Spleen (tissue), 11 donors: ENCODE results near the gene MYH10. TPM values are rescaled to one million over a fixed set of nuclear protein-coding genes. Genes with fewer than 3 reads are reported as not detected.

Experiments
- DNase-seq: peaks from one replicate; pipeline ENCODE4 v3.0.0-alpha.2; 2020
- H3K27ac ChIP-seq, 8 donors: fragments of 200-600 bp; sonication (generic) in 7 of 8; 1 replicate in 4 of 8; 2 replicates in 4 of 8; pipeline versions ENCODE4 v1.5.0 to v1.8.0; 2016 to 2021; ENCODE audit warnings: inconsistent platforms in 4 of 8, mild to moderate bottlenecking in 4 of 8, moderate library complexity in 1 of 8
- H3K27me3 ChIP-seq, 7 donors: fragments of 200-600 bp; sonication (generic) in 6 of 7; replicated peaks in 1 of 7; 1 replicate in 4 of 7; 2 replicates in 3 of 7; pipeline versions ENCODE4 v1.5.0 to v1.8.0; 2016 to 2021; ENCODE audit warnings: inconsistent platforms in 3 of 7, mild to moderate bottlenecking in 1 of 7
- H3K36me3 ChIP-seq, 6 donors: fragments of 200-600 bp; sonication (generic) in 5 of 6; 1 replicate in 4 of 6; 2 replicates in 2 of 6; pipeline versions ENCODE4 v1.5.0 to v1.8.0; 2016 to 2021; ENCODE audit warnings: inconsistent platforms in 2 of 6
- H3K4me1 ChIP-seq, 6 donors: fragments of 200-600 bp; sonication (generic) in 5 of 6; 1 replicate in 3 of 6; 2 replicates in 3 of 6; pipeline versions ENCODE4 v1.5.0 to v1.8.0; 2016 to 2021; ENCODE audit warnings: inconsistent platforms in 3 of 6
- H3K4me3 ChIP-seq, 8 donors: fragments of 200-600 bp; sonication (generic) in 7 of 8; 1 replicate in 4 of 8; 2 replicates in 4 of 8; pipeline versions ENCODE4 v1.5.0 to v1.8.0; 2016 to 2021; ENCODE audit warnings: inconsistent platforms in 4 of 8, mild to moderate bottlenecking in 4 of 8, moderate library complexity in 2 of 8
- H3K9me3 ChIP-seq, 8 donors: fragments of 200-600 bp; sonication (generic) in 7 of 8; 1 replicate in 4 of 8; 2 replicates in 4 of 8; pipeline versions ENCODE4 v1.5.0 to v1.8.0; 2016 to 2021; ENCODE audit warnings: inconsistent platforms in 4 of 8
- CTCF ChIP-seq, 11 experiments: fragments of 200-600 bp in 7 of 11; fragments of 450-650 bp in 4 of 11; sonication (generic) in 4 of 11; IDR thresholded peaks in 8 of 11; conservative IDR thresholded peaks in 3 of 11; 1 replicate in 7 of 11; 2 replicates in 4 of 11; pipeline versions ENCODE4 v1.4.0 to v1.8.0; 2016 to 2021; ENCODE audit warnings: antibody characterized with exemption in 11 of 11, inconsistent platforms in 4 of 11, mild to moderate bottlenecking in 1 of 11
- POLR2A ChIP-seq, 3 donors: fragments of 450-650 bp; IDR thresholded peaks; one replicate each; pipeline ENCODE4 v1.5.1; 2017; ENCODE audit warnings: antibody characterized with exemption in 3 of 3, mild to moderate bottlenecking in 1 of 3
- POLR2AphosphoS5 ChIP-seq, 3 donors: sonication (generic); formaldehyde crosslinking; IDR thresholded peaks; one replicate each; pipeline ENCODE4 v1.5.1; 2017; ENCODE audit warnings: antibody characterized with exemption in 3 of 3
- WGBS, 5 donors: extraction: QIAGEN DNeasy Blood & Tissue Kit in 3 of 5; methylation state at CpG; one replicate each; pipeline versions ENCODE4 v1.1.5 to v1.1.7; 2013 to 2018; 5-methylcytosine and 5-hydroxymethylcytosine counted together
- intact Hi-C: fragments of 100-400 bp; cut with DNase I; formaldehyde crosslinking; loops from one replicate; pipeline ENCODE4 v1.15.0; 2023; ENCODE audit warnings: low total_unique reads
- polyA plus RNA-seq, 3 donors: library from polyadenylated mRNA; stranded (reverse); fragments of 200-250 nt; gene quantifications; one replicate each; pipeline ENCODE4 v1.2.1, GENCODE V29; 2013
- total RNA-seq, 7 donors: library from RNA; depleted of rRNA in 3 of 7; stranded (reverse); fragments of >200 nt in 3 of 7; fragmentation: NEBNext Ultra II Directional in 4 of 7; extraction: Animal tissue kit (Norgen Biotek cat#: 25700) in 4 of 7; gene quantifications; one replicate each; pipeline versions ENCODE4 v1.1.0 to v1.2.1, GENCODE V29; 2016 to 2021
- donor health status: healthy with polysubstance abuse.
- donor health status: DM: no; HTN: no; CAD: no; lungs with moderate emphysema.
- donor health status: DM: no; HTN: no; CAD: no.
- donor health status: Bipolar disorder and iron deficiency.
- donor health status: healthy.
- donor health status: DM: no; HTN: no; CAD: no.
- donor health status: DM: yes; HTN: yes; CAD: no.

MYH10 gene
- total and polyA plus RNA-seq, 10 donors: 1.0 to 14.4 (median 7.5) TPM

GRCh38 chr17:8628172-8628571, 2.4 kb downstream of the MYH10 start:
- TF ChIP-seq CTCF (IDR thresholded peaks at IDR 0.05 in 8 of 11, conservative IDR thresholded peaks at IDR 0.05 in 3 of 11) (no peak), POLR2AphosphoS5 (IDR thresholded peaks at IDR 0.05) (no peak), POLR2A (IDR thresholded peaks at IDR 0.05) (no peak)
- Histone ChIP-seq H3K27ac (no peak overlapping the region), H3K4me1 (peaks cover 13 to 36% (median 26%) of the 10 kb centered on the region in 6 donors), H3K27me3 (peaks cover 3 to 85% (median 52%) of the 10 kb centered on the region in 7 donors), H3K4me3 (no peak overlapping the region), H3K36me3 (no peaks in the 10 kb centered on the region), H3K9me3 (no peaks in the 10 kb centered on the region)
- no peak for DNase-seq
- WGBS, 5 donors: 80 to 96% (median 91%) methylated on average over 2 of the region's 2 CpGs
- intact Hi-C loops: no loop called here

GRCh38 chr17:8623591-8623990, 6.9 kb downstream of the MYH10 start:
- TF ChIP-seq CTCF (IDR thresholded peaks at IDR 0.05 in 8 of 11, conservative IDR thresholded peaks at IDR 0.05 in 3 of 11): no peak
- no peak for TF ChIP-seq POLR2AphosphoS5 (IDR thresholded peaks at IDR 0.05)
- no peak for TF ChIP-seq POLR2A (IDR thresholded peaks at IDR 0.05)
- WGBS, 5 donors: 84 to 94% (median 88%) methylated on average over 2 of the region's 2 CpGs
- intact Hi-C loops: no loop called here
- no peak overlapping the region for H3K4me3 ChIP-seq
- no peaks in the 10 kb centered on the region for H3K9me3 ChIP-seq
- H3K27me3 ChIP-seq: peaks cover 0 to 39% (median 12%) of the 10 kb centered on the region in 7 donors
- no peak overlapping the region for H3K27ac ChIP-seq
- H3K4me1 ChIP-seq: no peaks in the 10 kb centered on the region
- no peak for DNase-seq
- H3K36me3 ChIP-seq: no peaks in the 10 kb centered on the region

GRCh38 chr17:8622191-8622590, 8.3 kb downstream of the MYH10 start:
- TF ChIP-seq CTCF (IDR thresholded peaks at IDR 0.05 in 8 of 11, conservative IDR thresholded peaks at IDR 0.05 in 3 of 11) (no peak), POLR2AphosphoS5 (IDR thresholded peaks at IDR 0.05) (no peak), POLR2A (IDR thresholded peaks at IDR 0.05) (no peak)
- H3K27me3 ChIP-seq: peaks cover 0 to 25% (median 5%) of the 10 kb centered on the region in 7 donors
- intact Hi-C loops: no loop called here

GRCh38 chr17:8621585-8621984, 8.9 kb downstream of the MYH10 start:
- Histone ChIP-seq H3K27me3 (peaks cover 0 to 21% (median 5%) of the 10 kb centered on the region in 7 donors), H3K36me3 (no peaks in the 10 kb centered on the region), H3K9me3 (no peaks in the 10 kb centered on the region), H3K27ac (no peak overlapping the region), H3K4me1 (no peaks in the 10 kb centered on the region), H3K4me3 (no peak overlapping the region)
- TF ChIP-seq POLR2A (IDR thresholded peaks at IDR 0.05) (no peak), POLR2AphosphoS5 (IDR thresholded peaks at IDR 0.05) (no peak), CTCF (IDR thresholded peaks at IDR 0.05 in 8 of 11, conservative IDR thresholded peaks at IDR 0.05 in 3 of 11) (no peak)
- intact Hi-C loops: no loop called here
- WGBS, 5 donors: 66 to 79% (median 70%) methylated on average over 3 of the region's 3 CpGs
- DNase-seq: no peak

More at GRCh38 chr17:8622191-8622590, 8.3 kb downstream of the MYH10 start:
- Histone ChIP-seq H3K36me3 (no peaks in the 10 kb centered on the region), H3K9me3 (no peaks in the 10 kb centered on the region), H3K27ac (no peak overlapping the region), H3K4me1 (no peaks in the 10 kb centered on the region), H3K4me3 (no peak overlapping the region)
- DNase-seq: no peak
- 53 to 77% (median 63%) methylated on average over 4 of the region's 4 CpGs for WGBS, 5 donors
